Glutamatergic neuron (in vitro differentiated cells): ENCODE measurements around the gene CCDC136. TPM values are rescaled to one million over a fixed set of nuclear protein-coding genes. Genes with fewer than 3 reads are reported as not detected.

Experiments used
- DNase-seq: peaks from one replicate; pipeline ENCODE4 v3.0.0; 2022
- H3K27ac Mint-ChIP-seq: one replicate; pipeline ENCODE4 v1.8.0; 2020; ENCODE audit warnings: mild to moderate bottlenecking, mixed read lengths, inconsistent platforms; ENCODE audit not compliant: unreplicated experiment
- H3K27me3 Mint-ChIP-seq: one replicate; pipeline ENCODE4 v1.8.0; 2020; ENCODE audit warnings: mild to moderate bottlenecking, moderate library complexity, mixed read lengths, inconsistent platforms; ENCODE audit not compliant: unreplicated experiment
- H3K36me3 Mint-ChIP-seq: one replicate; pipeline ENCODE4 v1.8.0; 2020; ENCODE audit warnings: mild to moderate bottlenecking, mixed read lengths, inconsistent platforms; ENCODE audit not compliant: unreplicated experiment
- H3K4me1 Mint-ChIP-seq: one replicate; pipeline ENCODE4 v1.8.0; 2020; ENCODE audit warnings: mild to moderate bottlenecking, low read depth, mixed read lengths, inconsistent platforms; ENCODE audit not compliant: unreplicated experiment
- H3K4me3 Mint-ChIP-seq: one replicate; pipeline ENCODE4 v1.8.0; 2020; ENCODE audit warnings: mild to moderate bottlenecking, mixed read lengths, inconsistent platforms; ENCODE audit not compliant: unreplicated experiment
- H3K9me3 Mint-ChIP-seq: one replicate; pipeline ENCODE4 v1.8.0; 2020; ENCODE audit warnings: mild to moderate bottlenecking, moderate library complexity, mixed read lengths, inconsistent platforms; ENCODE audit not compliant: unreplicated experiment
- CTCF ChIP-seq: fragments of 200-600 bp; sonication (generic); IDR thresholded peaks from one replicate; pipeline ENCODE4 v1.5.0; 2021; ENCODE audit not compliant: partially characterized antibody, unreplicated experiment
- total RNA-seq: library from RNA; stranded (reverse); fragmentation: NEBNext Ultra II Directional; extraction: Animal tissue kit (Norgen Biotek cat#: 25700); gene quantifications from one replicate; pipeline ENCODE4 v1.2.1, GENCODE V29; 2021; ENCODE audit not compliant: unreplicated experiment

CCDC136 gene
- total RNA-seq, 1 donor from 2014 or later: 202 TPM

GRCh38 chr7:128827248-128827958, 35.6 kb downstream of the CCDC136 start:
- DNase-seq: peak; percentile 43
- Mint-ChIP-seq H3K36me3 (no peaks in the 10 kb centered on the region), H3K27ac (peak overlapping the region; percentile 86), H3K9me3 (peaks cover 10% of the 10 kb centered on the region), H3K4me1 (peaks cover 15% of the 10 kb centered on the region), H3K27me3 (peaks cover 15% of the 10 kb centered on the region), H3K4me3 (peak overlapping the region; percentile 63)
- no peak for TF ChIP-seq CTCF

GRCh38 chr7:128827971-128828711, 36.4 kb downstream of the CCDC136 start:
- Mint-ChIP-seq H3K9me3 (peaks cover 15% of the 10 kb centered on the region), H3K36me3 (no peaks in the 10 kb centered on the region), H3K4me1 (peaks cover 15% of the 10 kb centered on the region), H3K27ac (peak overlapping the region; percentile 86), H3K27me3 (peaks cover 15% of the 10 kb centered on the region), H3K4me3 (peak overlapping the region; percentile 63)
- no peak for DNase-seq
- no peak for TF ChIP-seq CTCF

GRCh38 chr7:128829391-128830166, 37.8 kb downstream of the CCDC136 start:
- Mint-ChIP-seq H3K36me3 (peaks cover 3% of the 10 kb centered on the region), H3K27ac (peak overlapping the region; percentile 72), H3K9me3 (peaks cover 21% of the 10 kb centered on the region), H3K27me3 (peaks cover 17% of the 10 kb centered on the region), H3K4me3 (peak overlapping the region; percentile 82), H3K4me1 (peaks cover 20% of the 10 kb centered on the region)
- TF ChIP-seq CTCF: no peak
- no peak for DNase-seq

GRCh38 chr7:128830231-128831177, 38.7 kb downstream of the CCDC136 start, which contains the start of gene FLNC:
Gene FLNC (plus strand): TSS chr7:128830406. CDS start chr7:128830638, 232 bp downstream.
- peaks cover 20% of the 10 kb centered on the region for H3K9me3 Mint-ChIP-seq
- no peak for TF ChIP-seq CTCF
- H3K4me1 Mint-ChIP-seq: peaks cover 24% of the 10 kb centered on the region
- H3K36me3 Mint-ChIP-seq: peaks cover 6% of the 10 kb centered on the region
- peak within 1 kb of the TSS; percentile 98 for H3K27ac Mint-ChIP-seq
- DNase-seq: peak; percentile 68
- peaks cover 21% of the 10 kb centered on the region for H3K27me3 Mint-ChIP-seq
- H3K4me3 Mint-ChIP-seq: peak within 1 kb of the TSS; percentile 90
